GM18505 (cell line): ENCODE data around the gene DDX31.
"Not testable (repeated sequence)": the region's sequence is repeated elsewhere in the genome, so short reads cannot be mapped to it uniquely, and the experiment has no call there.

Experiments used
- ATAC-seq: cut with Tn5 transposase; IDR thresholded peaks from one replicate; pipeline ENCODE4 v1.9.1; 2021; ENCODE audit not compliant: unreplicated experiment
- POLR2A ChIP-seq: IDR thresholded peaks from 4 replicates; pipeline ENCODE4 v1.6.1; 2011; ENCODE audit warnings: borderline replicate concordance; ENCODE audit not compliant: insufficient read depth, insufficient read length; ENCODE audit errors: extremely low read depth

The DDX31 gene

GRCh38 chr9:132579427-132579798 is 90.4 kb downstream of the DDX31 start:
- no peak for TF ChIP-seq POLR2A
- ATAC-seq, result no peak

DNA sequence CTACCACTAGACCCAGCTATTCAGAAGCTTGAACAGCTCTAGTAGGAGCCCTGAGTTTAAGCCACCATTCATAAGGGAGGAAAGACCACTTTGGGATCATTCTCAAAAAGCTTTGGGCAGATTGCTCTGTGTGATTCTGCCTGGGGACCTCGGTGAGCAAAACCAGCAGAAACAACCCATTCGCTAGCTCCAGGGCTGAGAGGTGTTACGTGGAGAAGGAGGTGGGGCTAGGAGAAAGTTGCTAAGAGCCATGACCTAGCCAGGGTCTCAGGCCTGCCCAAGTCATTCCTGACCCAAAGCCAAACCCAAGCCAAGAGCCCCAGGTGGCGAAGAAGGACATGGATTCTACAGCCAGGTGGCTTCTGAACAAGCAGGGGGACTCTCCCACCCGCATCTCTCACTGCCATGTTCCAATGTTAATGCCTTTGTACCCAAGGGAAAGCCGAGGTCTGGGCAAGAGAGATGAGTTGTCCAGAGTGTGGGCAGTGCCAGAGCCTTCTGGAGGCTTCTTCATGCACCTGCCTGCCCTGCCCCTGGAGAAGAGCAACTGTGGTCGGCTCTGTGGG is 91.3 kb downstream of the DDX31 start:
- no peak for ATAC-seq
- no peak for TF ChIP-seq POLR2A

DNA sequence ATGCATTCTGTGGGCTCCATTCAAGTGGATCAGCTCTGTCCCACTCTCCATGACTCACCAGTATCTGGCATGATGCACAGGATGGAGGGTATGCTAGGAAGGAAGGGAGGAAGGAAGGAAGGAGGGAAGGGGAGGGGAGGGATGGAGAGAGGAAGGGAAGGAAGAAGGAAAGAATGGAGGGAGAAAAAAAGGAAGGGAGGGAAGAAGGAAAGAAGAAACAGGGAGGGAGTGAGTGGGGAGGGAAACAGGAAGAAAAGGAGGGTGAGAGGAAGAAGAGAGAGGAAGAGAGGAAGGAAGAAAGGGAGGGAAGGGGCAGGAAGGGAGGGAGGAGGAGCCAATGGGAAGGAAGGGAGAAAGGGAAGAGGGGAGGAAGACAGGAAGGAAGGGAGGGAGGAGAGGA is 92.7 kb downstream of the DDX31 start:
- TF ChIP-seq POLR2A, result no peak
- ATAC-seq, result no peak

DNA sequence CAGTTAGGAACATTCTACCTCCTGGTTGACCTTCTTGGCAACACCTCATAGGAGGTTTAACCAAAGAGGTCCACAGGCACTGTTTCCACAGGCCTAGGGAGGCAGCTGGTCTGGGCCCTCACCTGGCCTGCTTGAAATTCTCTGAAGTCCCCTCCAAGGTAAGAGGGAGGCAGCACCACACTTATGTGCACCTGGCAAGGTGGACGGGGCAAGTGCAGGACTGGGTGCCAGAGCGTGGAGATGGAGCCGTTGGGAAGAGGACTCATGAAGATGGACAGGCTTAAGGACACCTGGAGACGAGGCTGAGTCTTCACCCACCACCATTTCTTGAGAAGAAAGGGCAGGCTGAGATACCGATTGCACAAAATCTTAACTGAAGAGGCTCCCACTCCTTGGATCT is 94.0 kb downstream of the DDX31 start:
- no peak for TF ChIP-seq POLR2A
- no peak for ATAC-seq

DNA sequence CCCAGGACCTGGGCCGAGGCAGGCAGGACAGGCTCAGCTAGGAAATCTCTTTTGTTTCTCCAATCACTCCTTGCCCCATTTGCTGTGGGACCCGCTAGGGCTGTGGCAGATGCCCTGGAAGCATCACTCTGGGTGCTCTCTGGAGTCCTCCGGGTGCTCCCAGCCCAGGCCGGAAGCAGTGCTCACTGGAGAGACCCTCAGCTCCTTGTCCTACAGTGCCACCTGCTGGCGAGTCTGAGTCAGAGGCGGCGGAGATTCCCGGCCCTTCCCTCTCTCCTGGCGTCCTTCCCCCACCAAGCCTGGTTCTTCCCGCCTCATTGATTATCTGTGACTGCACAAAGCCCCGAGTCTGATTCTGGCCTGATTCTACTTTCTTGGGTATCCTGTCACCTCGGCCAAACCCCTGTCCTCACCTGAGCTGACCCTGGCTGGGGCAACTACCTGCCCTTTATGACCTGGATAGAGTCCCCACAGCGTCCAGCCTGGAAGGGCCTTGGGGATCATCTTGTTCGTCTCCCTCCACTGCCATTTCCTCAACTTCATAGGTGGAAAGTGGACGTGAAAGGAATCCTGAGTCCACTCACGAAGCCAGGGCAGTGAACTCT is 94.7 kb downstream of the DDX31 start:
- ATAC-seq, result no peak
- TF ChIP-seq POLR2A, result no peak

DNA sequence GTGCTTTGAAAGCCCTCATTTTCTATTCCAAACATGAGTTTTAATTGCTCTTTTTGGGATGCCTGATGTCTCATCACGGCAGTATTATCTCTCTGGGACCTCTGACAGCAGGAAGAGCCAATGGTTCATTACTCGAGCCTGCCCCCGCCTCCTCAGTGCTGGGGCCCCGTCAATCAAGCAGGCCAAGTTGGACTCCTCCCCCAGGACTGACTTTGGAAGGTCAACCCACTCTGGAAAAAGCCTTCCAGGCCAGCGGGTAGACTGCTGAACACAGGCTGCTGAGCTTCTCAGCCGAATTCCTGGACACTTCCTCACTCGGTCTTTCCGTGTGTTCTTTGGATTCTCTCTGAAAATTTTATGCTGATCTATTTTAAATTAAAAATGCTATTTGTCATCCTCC is 96.9 kb downstream of the DDX31 start:
- no peak for ATAC-seq
- TF ChIP-seq POLR2A, result no peak

- ATAC-seq, result no peak
- TF ChIP-seq POLR2A, result no peak
Observed at GRCh38 chr9:132571806-132572600, 97.8 kb downstream of the DDX31 start.

DNA sequence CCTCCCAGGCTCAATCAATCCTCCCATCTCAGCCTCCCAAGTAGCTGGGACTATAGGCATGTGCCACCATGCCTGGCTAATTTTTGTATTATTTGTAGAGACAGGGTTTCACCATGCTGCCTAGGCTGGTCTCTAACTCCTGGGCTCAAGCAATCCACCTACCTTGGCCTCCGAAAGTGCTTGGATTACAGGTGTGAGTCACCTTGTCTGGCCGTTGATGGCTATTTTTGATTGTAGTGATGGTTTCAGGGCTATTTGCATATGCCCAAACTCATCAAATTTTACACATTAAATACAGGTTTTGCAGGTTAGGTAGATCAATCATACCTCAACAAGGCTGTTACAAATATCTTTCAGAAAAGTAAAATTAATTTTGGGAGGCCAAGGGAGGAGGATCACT is 101.0 kb downstream of the DDX31 start:
- ATAC-seq, result not testable (repeated sequence)

DNA sequence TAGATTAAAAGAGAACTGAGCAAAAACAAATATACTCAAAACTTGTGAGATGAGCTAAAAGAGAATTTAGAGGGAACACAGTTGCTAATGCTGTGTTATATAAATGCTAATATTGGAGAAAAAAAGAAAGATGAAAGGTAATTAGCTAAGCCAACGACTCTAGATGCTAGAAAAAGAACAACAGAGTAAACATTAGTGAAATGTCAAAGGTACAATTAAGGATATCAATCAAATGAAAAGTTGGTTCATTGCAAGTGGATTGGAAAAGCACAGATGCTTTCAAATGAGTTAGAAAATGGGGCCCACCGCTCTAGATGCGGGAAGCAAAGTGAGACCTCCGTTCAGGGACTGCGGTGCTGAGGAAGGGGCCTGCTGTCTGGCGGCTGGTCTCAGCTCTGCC is 105.3 kb downstream of the DDX31 start:
- no peak for ATAC-seq

DNA sequence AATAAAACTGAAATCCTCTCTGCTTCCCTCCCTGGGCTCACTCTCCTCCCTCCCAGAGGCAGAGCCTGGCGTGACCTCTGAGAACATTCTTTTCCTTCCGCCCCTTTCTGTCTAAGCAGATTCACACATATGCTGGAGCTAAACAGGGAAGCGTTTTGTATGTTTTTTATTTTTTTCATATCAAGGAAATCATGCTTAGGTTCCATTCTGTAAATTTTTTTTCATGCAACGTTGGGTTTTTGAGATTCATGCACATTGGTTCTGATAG is 107.5 kb downstream of the DDX31 start:
- no peak for TF ChIP-seq POLR2A

More for the DNA sequence above, 105.3 kb downstream of the DDX31 start:
- TF ChIP-seq POLR2A, result no peak

GRCh38 chr9:132560616-132561202 is 109.1 kb downstream of the DDX31 start:
- ATAC-seq, result no peak
- no peak for TF ChIP-seq POLR2A

More for the DNA sequence above, 107.5 kb downstream of the DDX31 start:
- ATAC-seq, result no peak

GRCh38 chr9:132559711-132560110 is 110.1 kb downstream of the DDX31 start:
- ATAC-seq, result no peak
- no peak for TF ChIP-seq POLR2A

GRCh38 chr9:132557159-132557558 is 112.6 kb downstream of the DDX31 start:
- no peak for ATAC-seq
- no peak for TF ChIP-seq POLR2A

- ATAC-seq, result no peak
- TF ChIP-seq POLR2A, result no peak
Observed at GRCh38 chr9:132556714-132557113, 113.1 kb downstream of the DDX31 start.
